H9 (cell line): ENCODE data around the gene ARID3C. TPM values are rescaled to one million over a fixed set of nuclear protein-coding genes. Genes with fewer than 3 reads are reported as not detected.

Experiments
- DNase-seq: peaks from one replicate; pipeline ENCODE4 v3.0.0-alpha.2; 2017
- H2AFZ ChIP-seq: one replicate; pipeline ENCODE4 v1.6.1; 2013; ENCODE audit warnings: mild to moderate bottlenecking, low read length, control low read depth, moderate library complexity
- H2AK5ac ChIP-seq: 2 replicates; pipeline ENCODE4 v1.6.1; 2013; ENCODE audit warnings: low read length, control low read depth, mixed read lengths; ENCODE audit not compliant: insufficient read length
- H2BK120ac ChIP-seq: one replicate; pipeline ENCODE4 v1.6.1; 2013; ENCODE audit warnings: low read depth, mild to moderate bottlenecking, low read length, control low read depth, inconsistent platforms; ENCODE audit not compliant: poor library complexity, severe bottlenecking
- H2BK12ac ChIP-seq: 2 replicates; pipeline ENCODE4 v1.6.1; 2013; ENCODE audit warnings: low read length, control low read depth, mixed read lengths, low read depth; ENCODE audit not compliant: insufficient read length
- H2BK15ac ChIP-seq: 2 replicates; pipeline ENCODE4 v1.6.1; 2013; ENCODE audit warnings: low read depth, low read length, control low read depth
- H2BK20ac ChIP-seq: one replicate; pipeline ENCODE4 v1.6.1; 2013; ENCODE audit warnings: low read depth, mild to moderate bottlenecking, low read length, control low read depth, inconsistent platforms; ENCODE audit not compliant: poor library complexity, severe bottlenecking
- H2BK5ac ChIP-seq: 2 replicates; pipeline ENCODE4 v1.6.1; 2013; ENCODE audit warnings: low read length, control low read depth, mixed read lengths; ENCODE audit not compliant: insufficient read length
- H3K14ac ChIP-seq: 2 replicates; pipeline ENCODE4 v1.6.1; 2013; ENCODE audit warnings: low read length, control low read depth; ENCODE audit not compliant: insufficient read depth
- H3K18ac ChIP-seq: 2 replicates; pipeline ENCODE4 v1.6.1; 2013; ENCODE audit warnings: low read depth, mild to moderate bottlenecking, mixed read lengths, low read length, control low read depth; ENCODE audit not compliant: insufficient read length
- H3K23ac ChIP-seq: 2 replicates; pipeline ENCODE4 v1.6.1; 2013; ENCODE audit warnings: low read length, control low read depth, mixed read lengths, low read depth; ENCODE audit not compliant: insufficient read length
- H3K23me2 ChIP-seq: 2 replicates; pipeline ENCODE4 v1.6.1; 2013; ENCODE audit warnings: low read depth, mild to moderate bottlenecking, mixed read lengths, low read length, control low read depth; ENCODE audit not compliant: insufficient read length, poor library complexity, severe bottlenecking
- H3K27ac ChIP-seq: 2 replicates; pipeline ENCODE4 v1.5.1; 2013; ENCODE audit warnings: low read length, control low read depth, mixed read lengths, low read depth; ENCODE audit not compliant: insufficient read length
- H3K27me3 ChIP-seq: 2 replicates; pipeline ENCODE4 v1.6.1; 2013; ENCODE audit warnings: low read length, control low read depth, inconsistent platforms; ENCODE audit not compliant: insufficient read depth
- H3K4ac ChIP-seq: 2 replicates; pipeline ENCODE4 v1.6.1; 2013; ENCODE audit warnings: low read depth, mild to moderate bottlenecking, control low read depth, inconsistent platforms, low read length, moderate library complexity
- H3K4me1 ChIP-seq: 2 replicates; pipeline ENCODE4 v1.6.1; 2013; ENCODE audit warnings: low read length, control low read depth, inconsistent platforms; ENCODE audit not compliant: insufficient read depth
- H3K4me2 ChIP-seq: 2 replicates; pipeline ENCODE4 v1.6.1; 2013; ENCODE audit warnings: low read length, control low read depth, mixed read lengths; ENCODE audit not compliant: insufficient read length, insufficient read depth
- H3K56ac ChIP-seq: 2 replicates; pipeline ENCODE4 v1.6.1; 2013; ENCODE audit warnings: low read depth, mild to moderate bottlenecking, mixed read lengths, low read length, control low read depth; ENCODE audit not compliant: insufficient read length
- H3K79me1 ChIP-seq: 2 replicates; pipeline ENCODE4 v1.6.1; 2013; ENCODE audit warnings: low read depth, mild to moderate bottlenecking, moderate library complexity, low read length, control low read depth, inconsistent platforms; ENCODE audit not compliant: insufficient read depth, poor library complexity, severe bottlenecking
- H3K79me2 ChIP-seq: 2 replicates; pipeline ENCODE4 v1.6.1; 2013; ENCODE audit warnings: low read length, control low read depth, inconsistent platforms; ENCODE audit not compliant: insufficient read depth
- H3K9ac ChIP-seq: 2 replicates; pipeline ENCODE4 v1.6.1; 2013; ENCODE audit warnings: low read length, control low read depth, mixed read lengths; ENCODE audit not compliant: insufficient read length; ENCODE audit errors: extremely low read depth
- H3K9me3 ChIP-seq: one replicate; pipeline ENCODE4 v1.6.1; 2013; ENCODE audit warnings: low read depth, low read length, inconsistent platforms; ENCODE audit not compliant: control insufficient read depth
- H3T11ph ChIP-seq: one replicate; pipeline ENCODE4 v1.6.1; 2013; ENCODE audit warnings: mild to moderate bottlenecking, low read length, control low read depth, inconsistent platforms
- H4K20me1 ChIP-seq: one replicate; pipeline ENCODE4 v1.6.1; 2013; ENCODE audit not compliant: control insufficient read depth, insufficient read length, insufficient read depth
- H4K5ac ChIP-seq: 2 replicates; pipeline ENCODE4 v1.6.1; 2013; ENCODE audit warnings: low read depth, mild to moderate bottlenecking, mixed read lengths, low read length, control low read depth; ENCODE audit not compliant: insufficient read length
- H4K8ac ChIP-seq: replicated peaks from 2 replicates; pipeline ENCODE4 v1.6.1; 2013; ENCODE audit warnings: low read length, control low read depth, mixed read lengths, low read depth; ENCODE audit not compliant: insufficient read length
- H4K91ac ChIP-seq: 2 replicates; pipeline ENCODE4 v1.6.1; 2013; ENCODE audit warnings: low read depth, mild to moderate bottlenecking, moderate library complexity, mixed read lengths, low read length, control low read depth; ENCODE audit not compliant: insufficient read length
- H3K27ac Mint-ChIP-seq, 3 experiments: 2 replicates in 2 of 3; 3 replicates in 1 of 3; pipeline ENCODE4 v1.8.0; 2020 to 2021; ENCODE audit warnings: mixed read lengths in 3 of 3, mild to moderate bottlenecking in 1 of 3, moderate library complexity in 1 of 3
- H3K27me3 Mint-ChIP-seq: 2 replicates; pipeline ENCODE4 v1.8.0; 2021; ENCODE audit warnings: low read depth, mild to moderate bottlenecking, moderate library complexity, mixed read lengths
- H3K36me3 Mint-ChIP-seq, 3 experiments: 2 replicates in 2 of 3; 3 replicates in 1 of 3; pipeline ENCODE4 v1.8.0; 2020 to 2021; ENCODE audit warnings: low read depth in 3 of 3, mixed read lengths in 3 of 3; ENCODE audit not compliant: insufficient read depth in 1 of 3
- H3K4me1 Mint-ChIP-seq, 2 experiments: 2 replicates each; pipeline ENCODE4 v1.8.0; 2020; ENCODE audit warnings: mixed read lengths in 2 of 2
- H3K4me3 Mint-ChIP-seq, 2 experiments: 2 replicates in 1 of 2; 3 replicates in 1 of 2; pipeline ENCODE4 v1.8.0; 2020 to 2021; ENCODE audit warnings: mild to moderate bottlenecking in 2 of 2, mixed read lengths in 2 of 2, moderate library complexity in 1 of 2
- H3K9me3 Mint-ChIP-seq, 2 experiments: 2 replicates in 1 of 2; 3 replicates in 1 of 2; pipeline ENCODE4 v1.8.0; 2020; ENCODE audit warnings: mild to moderate bottlenecking in 2 of 2, mixed read lengths in 2 of 2, moderate library complexity in 1 of 2
- CTCF ChIP-seq: fragments of 200-600 bp; sonication (generic); conservative IDR thresholded peaks from 3 replicates; pipeline ENCODE4 v1.8.0; 2021; ENCODE audit warnings: antibody characterized with exemption, mild to moderate bottlenecking
- WGBS: extraction: QIAGEN DNeasy Blood & Tissue Kit; methylation state at CpG from one replicate; pipeline ENCODE4 v1.1.7; 2013; ENCODE audit warnings: missing lambda C conversion rate, low lambda C conversion rate, mixed read lengths; ENCODE audit not compliant: insufficient read length; ENCODE audit errors: extremely low coverage; 5-methylcytosine and 5-hydroxymethylcytosine counted together
- total RNA-seq: library from RNA; stranded (reverse); gene quantifications from 2 replicates; pipeline ENCODE4 v1.2.1, GENCODE V29; 2021

The ARID3C gene
- total RNA-seq, 1 experiment from 2014 or later = not detected

- peaks cover 22% of the 10 kb centered on the region for H3K27me3 ChIP-seq
- H3K79me1 ChIP-seq = no peaks in the 10 kb centered on the region
- H4K91ac ChIP-seq = no peak overlapping the region
- H3K9me3 ChIP-seq = no peaks in the 10 kb centered on the region
- no peak overlapping the region for H3K4ac ChIP-seq
- Mint-ChIP-seq H3K9me3 (peaks cover 0 to 5% of the 10 kb centered on the region in 2 experiments; a peak in 1 of 5 replicates), H3K36me3 (no peaks in the 10 kb centered on the region), H3K27me3 (peaks cover 90% of the 10 kb centered on the region), H3K27ac (no peak overlapping the region), H3K4me3 (peak overlapping the region; percentile 22 to 76; a peak in 4 of 5 replicates), H3K4me1 (peaks cover 42 to 56% of the 10 kb centered on the region in 2 experiments)
- DNase-seq = no peak
- H3K14ac ChIP-seq = no peak overlapping the region
- peaks cover 12% of the 10 kb centered on the region for H3K4me1 ChIP-seq
- no peak overlapping the region for H2BK12ac ChIP-seq
- H4K8ac ChIP-seq = no peak overlapping the region
- H3K18ac ChIP-seq = no peak overlapping the region
- H4K20me1 ChIP-seq = no peaks in the 10 kb centered on the region
- H2BK15ac ChIP-seq = no peak overlapping the region
- H4K5ac ChIP-seq = no peak overlapping the region
- H3K79me2 ChIP-seq = no peaks in the 10 kb centered on the region
- no peak overlapping the region for H2BK20ac ChIP-seq
- H2AK5ac ChIP-seq = no peak overlapping the region
- TF ChIP-seq CTCF = no peak
- no peak overlapping the region for H3K23ac ChIP-seq
- H2BK120ac ChIP-seq = no peak overlapping the region
- H2AFZ ChIP-seq = no peak overlapping the region
- peaks cover 7% of the 10 kb centered on the region for H3K23me2 ChIP-seq
- H3K56ac ChIP-seq = no peak overlapping the region
- no peak overlapping the region for H2BK5ac ChIP-seq
- H3K9ac ChIP-seq = no peak overlapping the region
- WGBS = no CpG with 5 or more reads among the region's 17 CpGs
- no peak overlapping the region for H3T11ph ChIP-seq
- peak overlapping the region; percentile 58 for H3K4me2 ChIP-seq
- H3K27ac ChIP-seq = no peak overlapping the region
Observed at GRCh38 chr9:34579104-34579807, 49.6 kb downstream of the ARID3C start.
